ENCODE measurements around the gene DLG1. TPM values are rescaled to one million over a fixed set of nuclear protein-coding genes. Genes with fewer than 3 reads are reported as not detected.

DLG1 gene
- polyA plus RNA-seq: 10 to 100 TPM; 25.5 to 68.9 (median 39.7) TPM
- long read RNA-seq, donor 1: 0 reads
- long read RNA-seq, donor 2, partial matches to known transcripts: 0 of 1 reads
- long read RNA-seq, donor 2, other reads (novel, unspliced or antisense): 0 of 1 reads
- long read RNA-seq, donor 3, partial matches to known transcripts: 0 of 1 reads
- long read RNA-seq, donor 3, other reads (novel, unspliced or antisense): 0 of 1 reads
- long read RNA-seq, donor 4: 0 reads
- long read RNA-seq, donor 5: 0 reads
- long read RNA-seq, donor 6, partial matches to known transcripts: 0 of 1 reads
- long read RNA-seq, donor 6, other reads (novel, unspliced or antisense): 0 of 1 reads
- long read RNA-seq, donor 7: 0 reads
- long read RNA-seq, donor 8: 0 reads
- long read RNA-seq, donor 9: 0 reads
- long read RNA-seq, donor 10, partial matches to known transcripts: 0 of 2 reads
- long read RNA-seq, donor 10, other reads (novel, unspliced or antisense): 0 of 2 reads

GRCh38 chr3:197298341-197298944, at the start of gene DLG1:
TSS of gene DLG1 (minus strand) at chr3:197298612. CDS start at chr3:197297204, 1,408 bp downstream.
- Histone ChIP-seq H3K4me1 (ENCODE audit: control insufficient read depth in 3 of 3, insufficient read depth in 2 of 3, low read depth in 1 of 3, low read length in 2 of 3) (peaks cover 0 to 13% (median 3%) of the 10 kb centered on the region in 3 donors), H3K27ac (ENCODE audit: low read depth in 1 of 3, low read length in 2 of 3) (peak within 1 kb of the TSS; percentile 89 to 97 (median 92)), H3K27me3 (ENCODE audit: control insufficient read depth in 3 of 3, insufficient read depth in 3 of 3, low read length in 3 of 3) (no peaks in the 10 kb centered on the region), H3K36me3 (ENCODE audit: control insufficient read depth in 3 of 3, insufficient read depth in 2 of 3, low read depth in 1 of 3, low read length in 3 of 3) (peaks cover 0 to 3% (median 1%) of the 10 kb centered on the region in 3 donors), H3K9me3 (ENCODE audit: control insufficient read depth in 2 of 2, insufficient read depth in 1 of 2, low read depth in 1 of 2, low read length in 1 of 2) (no peaks in the 10 kb centered on the region), H3K4me3 (ENCODE audit: low read depth in 1 of 3, low read length in 3 of 3) (peak within 1 kb of the TSS; percentile 78 to 93 (median 78))
- FAIRE-seq (no peak), DNase-seq (peak; percentile 96 to 97)
- WGBS, 3 donors: 0 to 1% (median 0%) methylated on average over 28 to 29 of the region's 29 CpGs

GRCh38 chr3:197348014-197348413, 49.6 kb upstream of the DLG1 start:
- FAIRE-seq (no peak), DNase-seq (no peak)
- Histone ChIP-seq H3K36me3 (ENCODE audit: control insufficient read depth in 3 of 3, insufficient read depth in 2 of 3, low read depth in 1 of 3, low read length in 3 of 3) (no peaks in the 10 kb centered on the region), H3K4me1 (ENCODE audit: control insufficient read depth in 3 of 3, insufficient read depth in 2 of 3, low read depth in 1 of 3, low read length in 2 of 3) (no peaks in the 10 kb centered on the region), H3K27me3 (ENCODE audit: control insufficient read depth in 3 of 3, insufficient read depth in 3 of 3, low read length in 3 of 3) (peaks cover 0 to 2% (median 0%) of the 10 kb centered on the region in 3 donors), H3K9me3 (ENCODE audit: control insufficient read depth in 2 of 2, insufficient read depth in 1 of 2, low read depth in 1 of 2, low read length in 1 of 2) (no peaks in the 10 kb centered on the region), H3K4me3 (ENCODE audit: low read depth in 1 of 3, low read length in 3 of 3) (no peak overlapping the region), H3K27ac (ENCODE audit: low read depth in 1 of 3, low read length in 2 of 3) (no peak overlapping the region)
- 90 to 96% (median 93%) methylated on average over 6 of the region's 6 CpGs for WGBS, 3 donors

- no peaks in the 10 kb centered on the region for H3K4me1 ChIP-seq (ENCODE audit: control insufficient read depth in 3 of 3, insufficient read depth in 2 of 3, low read depth in 1 of 3, low read length in 2 of 3)
- no peak overlapping the region for H3K27ac ChIP-seq (ENCODE audit: low read depth in 1 of 3, low read length in 2 of 3)
- no peak overlapping the region for H3K4me3 ChIP-seq (ENCODE audit: low read depth in 1 of 3, low read length in 3 of 3)
- DNase-seq (no peak), FAIRE-seq (no peak)
- no peaks in the 10 kb centered on the region for H3K9me3 ChIP-seq (ENCODE audit: control insufficient read depth in 2 of 2, insufficient read depth in 1 of 2, low read depth in 1 of 2, low read length in 1 of 2)
- no peaks in the 10 kb centered on the region for H3K27me3 ChIP-seq (ENCODE audit: control insufficient read depth in 3 of 3, insufficient read depth in 3 of 3, low read length in 3 of 3)
- no peaks in the 10 kb centered on the region for H3K36me3 ChIP-seq (ENCODE audit: control insufficient read depth in 3 of 3, insufficient read depth in 2 of 3, low read depth in 1 of 3, low read length in 3 of 3)
- 82 to 91% (median 87%) methylated on average over 4 of the region's 4 CpGs for WGBS, 3 donors
Measured at GRCh38 chr3:197345390-197345789, 47.0 kb upstream of the DLG1 start.

- FAIRE-seq (no peak), DNase-seq (no peak)
- peaks cover 0 to 3% (median 0%) of the 10 kb centered on the region in 3 donors for H3K4me1 ChIP-seq (ENCODE audit: control insufficient read depth in 3 of 3, insufficient read depth in 2 of 3, low read depth in 1 of 3, low read length in 2 of 3)
- H3K27ac ChIP-seq (ENCODE audit: low read depth in 1 of 3, low read length in 2 of 3): no peak overlapping the region
- H3K36me3 ChIP-seq (ENCODE audit: control insufficient read depth in 3 of 3, insufficient read depth in 2 of 3, low read depth in 1 of 3, low read length in 3 of 3): no peaks in the 10 kb centered on the region
- H3K9me3 ChIP-seq (ENCODE audit: control insufficient read depth in 2 of 2, insufficient read depth in 1 of 2, low read depth in 1 of 2, low read length in 1 of 2): no peaks in the 10 kb centered on the region
- H3K27me3 ChIP-seq (ENCODE audit: control insufficient read depth in 3 of 3, insufficient read depth in 3 of 3, low read length in 3 of 3): no peaks in the 10 kb centered on the region
- H3K4me3 ChIP-seq (ENCODE audit: low read depth in 1 of 3, low read length in 3 of 3): no peak overlapping the region
- 88 to 94% (median 93%) methylated on average over 11 of the region's 11 CpGs for WGBS, 3 donors
Measured at GRCh38 chr3:197344582-197345318, 46.3 kb upstream of the DLG1 start.

GRCh38 chr3:197343656-197344408, 45.4 kb upstream of the DLG1 start:
- WGBS, 3 donors: 78 to 90% (median 79%) methylated on average over 10 of the region's 10 CpGs
- no peaks in the 10 kb centered on the region for H3K36me3 ChIP-seq (ENCODE audit: control insufficient read depth in 3 of 3, insufficient read depth in 2 of 3, low read depth in 1 of 3, low read length in 3 of 3)
- peaks cover 0 to 3% (median 0%) of the 10 kb centered on the region in 3 donors for H3K4me1 ChIP-seq (ENCODE audit: control insufficient read depth in 3 of 3, insufficient read depth in 2 of 3, low read depth in 1 of 3, low read length in 2 of 3)
- H3K4me3 ChIP-seq (ENCODE audit: low read depth in 1 of 3, low read length in 3 of 3): no peak overlapping the region
- no peaks in the 10 kb centered on the region for H3K27me3 ChIP-seq (ENCODE audit: control insufficient read depth in 3 of 3, insufficient read depth in 3 of 3, low read length in 3 of 3)
- H3K27ac ChIP-seq (ENCODE audit: low read depth in 1 of 3, low read length in 2 of 3): no peak overlapping the region
- no peaks in the 10 kb centered on the region for H3K9me3 ChIP-seq (ENCODE audit: control insufficient read depth in 2 of 2, insufficient read depth in 1 of 2, low read depth in 1 of 2, low read length in 1 of 2)
- FAIRE-seq: no peak
- DNase-seq: no peak

GRCh38 chr3:197343111-197343510, 44.7 kb upstream of the DLG1 start:
- DNase-seq: no peak

GRCh38 chr3:197340521-197340871, 42.1 kb upstream of the DLG1 start:
- Histone ChIP-seq H3K9me3 (ENCODE audit: control insufficient read depth in 2 of 2, insufficient read depth in 1 of 2, low read depth in 1 of 2, low read length in 1 of 2) (no peaks in the 10 kb centered on the region), H3K4me3 (ENCODE audit: low read depth in 1 of 3, low read length in 3 of 3) (no peak overlapping the region), H3K36me3 (ENCODE audit: control insufficient read depth in 3 of 3, insufficient read depth in 2 of 3, low read depth in 1 of 3, low read length in 3 of 3) (no peaks in the 10 kb centered on the region), H3K27me3 (ENCODE audit: control insufficient read depth in 3 of 3, insufficient read depth in 3 of 3, low read length in 3 of 3) (no peaks in the 10 kb centered on the region), H3K27ac (ENCODE audit: low read depth in 1 of 3, low read length in 2 of 3) (no peak overlapping the region), H3K4me1 (ENCODE audit: control insufficient read depth in 3 of 3, insufficient read depth in 2 of 3, low read depth in 1 of 3, low read length in 2 of 3) (peaks cover 0 to 3% (median 0%) of the 10 kb centered on the region in 3 donors)
- FAIRE-seq (no peak), DNase-seq (no peak)

More at GRCh38 chr3:197343111-197343510, 44.7 kb upstream of the DLG1 start:
- 88 to 94% (median 88%) methylated on average over 6 of the region's 6 CpGs for WGBS, 3 donors
- Histone ChIP-seq H3K27ac (ENCODE audit: low read depth in 1 of 3, low read length in 2 of 3) (no peak overlapping the region), H3K4me1 (ENCODE audit: control insufficient read depth in 3 of 3, insufficient read depth in 2 of 3, low read depth in 1 of 3, low read length in 2 of 3) (peaks cover 0 to 3% (median 0%) of the 10 kb centered on the region in 3 donors), H3K27me3 (ENCODE audit: control insufficient read depth in 3 of 3, insufficient read depth in 3 of 3, low read length in 3 of 3) (no peaks in the 10 kb centered on the region), H3K9me3 (ENCODE audit: control insufficient read depth in 2 of 2, insufficient read depth in 1 of 2, low read depth in 1 of 2, low read length in 1 of 2) (no peaks in the 10 kb centered on the region), H3K36me3 (ENCODE audit: control insufficient read depth in 3 of 3, insufficient read depth in 2 of 3, low read depth in 1 of 3, low read length in 3 of 3) (no peaks in the 10 kb centered on the region), H3K4me3 (ENCODE audit: low read depth in 1 of 3, low read length in 3 of 3) (no peak overlapping the region)
- FAIRE-seq: no peak

All from small intestine (tissue), 16 donors.